Fibroblast of mammary gland (primary cell): Measurements from ENCODE around the gene PRKN.

Experiments
- DNase-seq: peaks from one replicate; pipeline ENCODE4 v3.0.0-alpha.2; 2010; ENCODE audit warnings: low read depth
- H3K4me3 ChIP-seq: 2 replicates; pipeline ENCODE4 v1.5.1; 2011; ENCODE audit warnings: low read depth, mild to moderate bottlenecking, low read length, moderate library complexity; ENCODE audit not compliant: control insufficient read depth
- TF ChIP-seq, protein P1 (sequence below): conservative IDR thresholded peaks from 2 replicates; pipeline ENCODE4 v1.5.1; 2011; ENCODE audit warnings: low read depth, low read length, inconsistent platforms; ENCODE audit not compliant: control insufficient read depth, insufficient read depth

The PRKN gene

DNA sequence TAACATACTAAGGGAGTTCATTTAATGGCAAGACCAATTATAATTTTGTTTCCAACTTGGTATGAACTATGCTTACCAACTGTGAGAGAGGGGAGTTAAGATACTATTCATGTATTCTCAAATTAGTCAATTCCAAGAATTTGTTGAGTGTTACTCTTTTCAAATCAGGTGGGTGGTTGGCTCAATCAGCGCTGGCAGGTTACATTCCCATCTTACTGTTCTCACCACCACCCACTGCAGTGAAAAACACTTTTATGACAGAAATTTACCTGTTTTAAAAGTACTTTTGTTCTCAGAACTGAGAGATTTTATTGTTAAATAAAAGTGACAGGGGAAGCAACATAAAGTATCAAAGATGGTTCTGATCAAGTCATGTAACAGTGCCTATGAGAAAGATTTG lies 642.0 kb downstream of the PRKN start:
- H3K4me3 ChIP-seq, result no peak overlapping the region
- TF ChIP-seq, protein P1, sequence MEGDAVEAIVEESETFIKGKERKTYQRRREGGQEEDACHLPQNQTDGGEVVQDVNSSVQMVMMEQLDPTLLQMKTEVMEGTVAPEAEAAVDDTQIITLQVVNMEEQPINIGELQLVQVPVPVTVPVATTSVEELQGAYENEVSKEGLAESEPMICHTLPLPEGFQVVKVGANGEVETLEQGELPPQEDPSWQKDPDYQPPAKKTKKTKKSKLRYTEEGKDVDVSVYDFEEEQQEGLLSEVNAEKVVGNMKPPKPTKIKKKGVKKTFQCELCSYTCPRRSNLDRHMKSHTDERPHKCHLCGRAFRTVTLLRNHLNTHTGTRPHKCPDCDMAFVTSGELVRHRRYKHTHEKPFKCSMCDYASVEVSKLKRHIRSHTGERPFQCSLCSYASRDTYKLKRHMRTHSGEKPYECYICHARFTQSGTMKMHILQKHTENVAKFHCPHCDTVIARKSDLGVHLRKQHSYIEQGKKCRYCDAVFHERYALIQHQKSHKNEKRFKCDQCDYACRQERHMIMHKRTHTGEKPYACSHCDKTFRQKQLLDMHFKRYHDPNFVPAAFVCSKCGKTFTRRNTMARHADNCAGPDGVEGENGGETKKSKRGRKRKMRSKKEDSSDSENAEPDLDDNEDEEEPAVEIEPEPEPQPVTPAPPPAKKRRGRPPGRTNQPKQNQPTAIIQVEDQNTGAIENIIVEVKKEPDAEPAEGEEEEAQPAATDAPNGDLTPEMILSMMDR, result no peak
- DNase-seq, result no peak

GRCh38 chr6:162082520-162082919 lies 645.0 kb downstream of the PRKN start:
- TF ChIP-seq, protein P1, result no peak
- no peak overlapping the region for H3K4me3 ChIP-seq
- no peak for DNase-seq

- H3K4me3 ChIP-seq, result no peak overlapping the region
- TF ChIP-seq, protein P1, result no peak
- no peak for DNase-seq
Measured at GRCh38 chr6:162078667-162079066, 648.9 kb downstream of the PRKN start.

- H3K4me3 ChIP-seq, result no peak overlapping the region
- TF ChIP-seq, protein P1, result no peak
- DNase-seq, result no peak
Measured at GRCh38 chr6:162078126-162078525, 649.4 kb downstream of the PRKN start.

GRCh38 chr6:162076816-162077215 lies 650.8 kb downstream of the PRKN start:
- TF ChIP-seq, protein P1, result no peak
- no peak for DNase-seq

GRCh38 chr6:162074641-162075275 lies 652.8 kb downstream of the PRKN start:
- H3K4me3 ChIP-seq, result no peak overlapping the region
- DNase-seq, result no peak
- TF ChIP-seq, protein P1, result no peak

More at GRCh38 chr6:162076816-162077215, 650.8 kb downstream of the PRKN start:
- H3K4me3 ChIP-seq, result no peak overlapping the region

DNA sequence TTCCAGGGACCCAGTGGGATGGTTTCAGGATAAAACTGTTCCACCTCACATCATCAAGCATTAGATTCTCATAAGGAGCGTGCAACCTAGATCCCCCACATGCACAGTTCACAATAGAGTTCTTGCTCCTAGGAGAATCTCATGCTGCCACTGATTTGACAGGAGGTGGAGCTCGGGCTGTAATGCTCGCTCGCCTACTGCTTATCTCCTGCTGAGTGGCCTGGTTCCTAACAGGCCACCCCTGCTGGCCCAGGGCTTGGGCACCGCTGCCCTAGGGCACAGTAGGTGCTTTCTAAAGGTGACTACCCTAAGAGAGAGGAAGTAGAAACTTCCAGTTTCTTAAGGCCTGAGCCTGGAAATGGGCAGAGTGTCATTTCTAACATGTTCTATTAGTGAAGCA lies 656.9 kb downstream of the PRKN start:
- no peak overlapping the region for H3K4me3 ChIP-seq
- no peak for DNase-seq
- TF ChIP-seq, protein P1, result no peak
